ENCODE measurements around the gene RAP1A.

DNA sequence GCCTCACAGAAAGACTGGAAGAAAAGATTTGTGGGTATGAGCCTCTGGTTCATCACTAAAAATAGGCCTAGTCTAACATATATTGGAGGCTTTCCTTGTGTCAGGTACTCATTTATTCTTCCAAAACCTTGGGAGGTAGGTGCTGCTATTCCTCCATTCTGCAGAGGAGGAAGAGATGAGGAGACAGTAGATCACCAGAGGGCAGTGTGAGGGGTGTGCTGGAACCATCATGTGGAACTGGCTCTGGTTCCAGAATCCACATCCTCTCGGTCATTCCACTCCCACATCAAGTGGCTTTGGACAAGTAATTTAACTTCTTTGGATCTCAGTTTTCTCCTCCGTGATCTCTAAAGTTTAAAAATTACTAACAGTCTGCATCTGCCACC is 127.0 kb downstream of the RAP1A start:
- TF ChIP-seq, protein P1, sequence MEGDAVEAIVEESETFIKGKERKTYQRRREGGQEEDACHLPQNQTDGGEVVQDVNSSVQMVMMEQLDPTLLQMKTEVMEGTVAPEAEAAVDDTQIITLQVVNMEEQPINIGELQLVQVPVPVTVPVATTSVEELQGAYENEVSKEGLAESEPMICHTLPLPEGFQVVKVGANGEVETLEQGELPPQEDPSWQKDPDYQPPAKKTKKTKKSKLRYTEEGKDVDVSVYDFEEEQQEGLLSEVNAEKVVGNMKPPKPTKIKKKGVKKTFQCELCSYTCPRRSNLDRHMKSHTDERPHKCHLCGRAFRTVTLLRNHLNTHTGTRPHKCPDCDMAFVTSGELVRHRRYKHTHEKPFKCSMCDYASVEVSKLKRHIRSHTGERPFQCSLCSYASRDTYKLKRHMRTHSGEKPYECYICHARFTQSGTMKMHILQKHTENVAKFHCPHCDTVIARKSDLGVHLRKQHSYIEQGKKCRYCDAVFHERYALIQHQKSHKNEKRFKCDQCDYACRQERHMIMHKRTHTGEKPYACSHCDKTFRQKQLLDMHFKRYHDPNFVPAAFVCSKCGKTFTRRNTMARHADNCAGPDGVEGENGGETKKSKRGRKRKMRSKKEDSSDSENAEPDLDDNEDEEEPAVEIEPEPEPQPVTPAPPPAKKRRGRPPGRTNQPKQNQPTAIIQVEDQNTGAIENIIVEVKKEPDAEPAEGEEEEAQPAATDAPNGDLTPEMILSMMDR (IDR thresholded peaks at IDR 0.05 in 4 of 5, conservative IDR thresholded peaks at IDR 0.05 in 1 of 5): no peak
- TF ChIP-seq POLR2A (IDR thresholded peaks at IDR 0.05): no peak

All from gastrocnemius medialis (tissue), 4 donors.